Activated T-helper 17 cell treated with anti-CD3 and anti-CD28 coated beads, Interleukin-2, amount 50 U/mL, for 72 hours (primary cell): ENCODE measurements around the gene ASCL2. TPM values are rescaled to one million over a fixed set of nuclear protein-coding genes. Genes with fewer than 3 reads are reported as not detected.

Experiments
- ATAC-seq: fragments of 150-1000 bp; cut with Tn5 transposase; replicated peaks from 2 replicates; pipeline ENCODE4 v1.10.0; 2021; ENCODE audit warnings: mild to moderate bottlenecking, moderate library complexity
- H3K27ac Mint-ChIP-seq: one replicate; pipeline ENCODE4 v1.8.0; 2022; ENCODE audit warnings: mixed read lengths
- H3K27me3 Mint-ChIP-seq: one replicate; pipeline ENCODE4 v1.8.0; 2022; ENCODE audit warnings: mixed read lengths
- H3K36me3 Mint-ChIP-seq: one replicate; pipeline ENCODE4 v1.8.0; 2022; ENCODE audit warnings: low read depth, mild to moderate bottlenecking, mixed read lengths
- H3K4me1 Mint-ChIP-seq: one replicate; pipeline ENCODE4 v1.8.0; 2022; ENCODE audit warnings: mixed read lengths
- H3K4me3 Mint-ChIP-seq: one replicate; pipeline ENCODE4 v1.8.0; 2022; ENCODE audit warnings: mild to moderate bottlenecking, mixed read lengths
- H3K9me3 Mint-ChIP-seq: one replicate; pipeline ENCODE4 v1.8.0; 2022; ENCODE audit warnings: mixed read lengths
- total RNA-seq, 2 donors: library from RNA; stranded (reverse); gene quantifications; one replicate each; pipeline ENCODE4 v1.2.3, GENCODE V29; 2022

ASCL2 gene
- total RNA-seq, 2 donors from 2014 or later = 1.2 to 5.1 TPM

- Mint-ChIP-seq H3K4me1 (no peaks in the 10 kb centered on the region), H3K9me3 (peaks cover 18% of the 10 kb centered on the region), H3K27me3 (peaks cover 18% of the 10 kb centered on the region), H3K4me3 (no peak overlapping the region), H3K36me3 (no peaks in the 10 kb centered on the region), H3K27ac (no peak overlapping the region)
- no peak for ATAC-seq
Observed at GRCh38 chr11:2229713-2230297, 40.6 kb downstream of the ASCL2 start.

- no peak overlapping the region for H3K27ac Mint-ChIP-seq
- H3K4me1 Mint-ChIP-seq = no peaks in the 10 kb centered on the region
- H3K9me3 Mint-ChIP-seq = peaks cover 26% of the 10 kb centered on the region
- H3K27me3 Mint-ChIP-seq = peaks cover 19% of the 10 kb centered on the region
- no peaks in the 10 kb centered on the region for H3K36me3 Mint-ChIP-seq
- ATAC-seq = no peak
- H3K4me3 Mint-ChIP-seq = no peak overlapping the region
Observed at GRCh38 chr11:2224254-2224653, 46.1 kb downstream of the ASCL2 start.

- Mint-ChIP-seq H3K9me3 (peaks cover 22% of the 10 kb centered on the region), H3K4me1 (no peaks in the 10 kb centered on the region), H3K27me3 (peaks cover 15% of the 10 kb centered on the region), H3K27ac (no peak overlapping the region), H3K4me3 (no peak overlapping the region), H3K36me3 (no peaks in the 10 kb centered on the region)
- ATAC-seq = no peak
Observed at GRCh38 chr11:2223153-2223794, 47.1 kb downstream of the ASCL2 start.

- no peaks in the 10 kb centered on the region for H3K36me3 Mint-ChIP-seq
- H3K27me3 Mint-ChIP-seq = peaks cover 15% of the 10 kb centered on the region
- peaks cover 22% of the 10 kb centered on the region for H3K9me3 Mint-ChIP-seq
- no peaks in the 10 kb centered on the region for H3K4me1 Mint-ChIP-seq
- ATAC-seq = no peak
- H3K27ac Mint-ChIP-seq = no peak overlapping the region
- no peak overlapping the region for H3K4me3 Mint-ChIP-seq
Observed at GRCh38 chr11:2222451-2222850, 47.9 kb downstream of the ASCL2 start.

GRCh38 chr11:2221591-2221990 lies 48.8 kb downstream of the ASCL2 start:
- H3K27ac Mint-ChIP-seq = no peak overlapping the region
- no peak for ATAC-seq

GRCh38 chr11:2221024-2221423 lies 49.4 kb downstream of the ASCL2 start:
- ATAC-seq = no peak
- Mint-ChIP-seq H3K36me3 (no peaks in the 10 kb centered on the region), H3K27me3 (peaks cover 15% of the 10 kb centered on the region), H3K9me3 (peaks cover 22% of the 10 kb centered on the region), H3K4me3 (no peak overlapping the region), H3K4me1 (no peaks in the 10 kb centered on the region), H3K27ac (no peak overlapping the region)

More at GRCh38 chr11:2221591-2221990, 48.8 kb downstream of the ASCL2 start:
- Mint-ChIP-seq H3K4me1 (no peaks in the 10 kb centered on the region), H3K27me3 (peaks cover 15% of the 10 kb centered on the region), H3K9me3 (peaks cover 22% of the 10 kb centered on the region), H3K4me3 (no peak overlapping the region), H3K36me3 (no peaks in the 10 kb centered on the region)

GRCh38 chr11:2220173-2220771 lies 50.1 kb downstream of the ASCL2 start:
- no peak overlapping the region for H3K4me3 Mint-ChIP-seq
- ATAC-seq = no peak
- H3K27me3 Mint-ChIP-seq = peaks cover 15% of the 10 kb centered on the region
- no peaks in the 10 kb centered on the region for H3K4me1 Mint-ChIP-seq
- H3K9me3 Mint-ChIP-seq = peaks cover 22% of the 10 kb centered on the region
- H3K36me3 Mint-ChIP-seq = no peaks in the 10 kb centered on the region
- H3K27ac Mint-ChIP-seq = no peak overlapping the region

GRCh38 chr11:2219318-2220017 lies 50.9 kb downstream of the ASCL2 start:
- no peak overlapping the region for H3K27ac Mint-ChIP-seq
- no peak overlapping the region for H3K4me3 Mint-ChIP-seq
- H3K4me1 Mint-ChIP-seq = no peaks in the 10 kb centered on the region
- no peaks in the 10 kb centered on the region for H3K36me3 Mint-ChIP-seq
- H3K9me3 Mint-ChIP-seq = peaks cover 22% of the 10 kb centered on the region
- H3K27me3 Mint-ChIP-seq = peaks cover 15% of the 10 kb centered on the region
- no peak for ATAC-seq

Other genes with a start within 250 kb of the ASCL2 start
- gene IGF2, start 131.2 kb downstream of the ASCL2 start, total RNA-seq = 100 to 1,000 TPM in 1 of 2 donors, 1 to 10 TPM in 1; 7.4 to 287 TPM
- not detected for gene INS, start 109.4 kb downstream of the ASCL2 start, total RNA-seq
- not detected for gene TH, start 98.8 kb downstream of the ASCL2 start, total RNA-seq
- gene C11orf21, start 31.3 kb upstream of the ASCL2 start, total RNA-seq = 10 to 100 TPM in 1 of 2 donors, 1 to 10 TPM in 1; 8.4 to 24.6 TPM
- 10 to 100 TPM in 1 of 2 donors, 1 to 10 TPM in 1; 8.1 to 14.8 TPM for gene TSPAN32, start 31.4 kb upstream of the ASCL2 start, total RNA-seq
- 100 to 1,000 TPM; 147 to 170 TPM for gene CD81, start 106.7 kb upstream of the ASCL2 start, total RNA-seq
- 10 to 100 TPM; 19.7 to 58.7 TPM for gene TSSC4, start 130.2 kb upstream of the ASCL2 start, total RNA-seq
- gene TRPM5, start 173.9 kb upstream of the ASCL2 start, total RNA-seq = not detected
- 1 to 10 TPM; 7.0 to 9.7 TPM for gene KCNQ1, start 174.4 kb upstream of the ASCL2 start, total RNA-seq